22Rv1 (cell line): ENCODE results near the gene BCAT1.
"Not testable (repeated sequence)": the region's sequence is repeated elsewhere in the genome, so short reads cannot be mapped to it uniquely, and the experiment has no call there.

Experiments
- H3K27ac ChIP-seq: fragments of 450-650 bp; 2 replicates; pipeline ENCODE4 v1.5.1; 2017
- CTCF ChIP-seq: fragments of 450-650 bp; IDR thresholded peaks from 2 replicates; pipeline ENCODE4 v1.5.1; 2017; ENCODE audit warnings: mild to moderate bottlenecking
- ZFX ChIP-seq: fragments of 450-650 bp; IDR thresholded peaks from 2 replicates; pipeline ENCODE4 v1.6.1; 2017; ENCODE audit warnings: antibody characterized with exemption, borderline replicate concordance

Gene BCAT1

GRCh38 chr12:24853094-24853493, 95.8 kb downstream of the BCAT1 start:
- no peak overlapping the region for H3K27ac ChIP-seq
- no peak for TF ChIP-seq CTCF
- TF ChIP-seq ZFX: no peak

- TF ChIP-seq ZFX: no peak
- peak; percentile 83 for TF ChIP-seq CTCF
- no peak overlapping the region for H3K27ac ChIP-seq
Measured at GRCh38 chr12:24852420-24852819, 96.5 kb downstream of the BCAT1 start.

- H3K27ac ChIP-seq: not testable (repeated sequence)
Measured at GRCh38 chr12:24851883-24852282, 97.0 kb downstream of the BCAT1 start.

- no peak overlapping the region for H3K27ac ChIP-seq
Measured at GRCh38 chr12:24851341-24851740, 97.6 kb downstream of the BCAT1 start.

GRCh38 chr12:24850496-24850895, 98.4 kb downstream of the BCAT1 start:
- TF ChIP-seq CTCF: no peak
- TF ChIP-seq ZFX: no peak
- no peak overlapping the region for H3K27ac ChIP-seq

More at GRCh38 chr12:24851341-24851740, 97.6 kb downstream of the BCAT1 start:
- TF ChIP-seq CTCF: no peak
- TF ChIP-seq ZFX: no peak

GRCh38 chr12:24848941-24849477, 99.9 kb downstream of the BCAT1 start:
- no peak for TF ChIP-seq ZFX
- TF ChIP-seq CTCF: no peak

GRCh38 chr12:24846689-24847088, 102.2 kb downstream of the BCAT1 start:
- TF ChIP-seq ZFX (no peak), CTCF (no peak)
- no peak overlapping the region for H3K27ac ChIP-seq

More at GRCh38 chr12:24848941-24849477, 99.9 kb downstream of the BCAT1 start:
- H3K27ac ChIP-seq: no peak overlapping the region

GRCh38 chr12:24845615-24846014, 103.3 kb downstream of the BCAT1 start:
- no peak for TF ChIP-seq ZFX
- no peak for TF ChIP-seq CTCF
- H3K27ac ChIP-seq: no peak overlapping the region
